ENCODE data around the gene TRIM43.
"Not testable (repeated sequence)": the region's sequence is repeated elsewhere in the genome, so short reads cannot be mapped to it uniquely, and the experiment has no call there.

DNA sequence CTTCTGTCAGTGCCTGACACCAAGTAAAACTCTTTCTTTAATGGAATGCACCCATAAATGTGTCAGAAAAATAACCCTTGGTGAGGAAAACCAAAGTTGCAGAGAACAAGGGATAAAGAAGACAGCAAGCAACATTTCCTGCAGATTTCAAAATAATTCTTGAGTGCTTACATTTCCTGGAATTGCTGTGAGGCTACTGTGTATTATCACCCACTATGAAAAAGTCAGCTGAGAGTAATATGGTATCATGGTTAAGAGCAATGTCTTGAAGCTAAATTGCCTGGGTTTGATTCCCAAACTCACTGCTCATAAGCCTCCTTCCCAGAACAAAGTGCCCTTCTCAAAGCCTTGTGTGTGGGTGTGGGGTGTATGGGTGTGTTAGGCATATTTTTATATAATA, 10.3 kb downstream of the TRIM43 start:
- TF ChIP-seq, protein P1, sequence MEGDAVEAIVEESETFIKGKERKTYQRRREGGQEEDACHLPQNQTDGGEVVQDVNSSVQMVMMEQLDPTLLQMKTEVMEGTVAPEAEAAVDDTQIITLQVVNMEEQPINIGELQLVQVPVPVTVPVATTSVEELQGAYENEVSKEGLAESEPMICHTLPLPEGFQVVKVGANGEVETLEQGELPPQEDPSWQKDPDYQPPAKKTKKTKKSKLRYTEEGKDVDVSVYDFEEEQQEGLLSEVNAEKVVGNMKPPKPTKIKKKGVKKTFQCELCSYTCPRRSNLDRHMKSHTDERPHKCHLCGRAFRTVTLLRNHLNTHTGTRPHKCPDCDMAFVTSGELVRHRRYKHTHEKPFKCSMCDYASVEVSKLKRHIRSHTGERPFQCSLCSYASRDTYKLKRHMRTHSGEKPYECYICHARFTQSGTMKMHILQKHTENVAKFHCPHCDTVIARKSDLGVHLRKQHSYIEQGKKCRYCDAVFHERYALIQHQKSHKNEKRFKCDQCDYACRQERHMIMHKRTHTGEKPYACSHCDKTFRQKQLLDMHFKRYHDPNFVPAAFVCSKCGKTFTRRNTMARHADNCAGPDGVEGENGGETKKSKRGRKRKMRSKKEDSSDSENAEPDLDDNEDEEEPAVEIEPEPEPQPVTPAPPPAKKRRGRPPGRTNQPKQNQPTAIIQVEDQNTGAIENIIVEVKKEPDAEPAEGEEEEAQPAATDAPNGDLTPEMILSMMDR (conservative IDR thresholded peaks at IDR 0.05; ENCODE audit: low read depth, low read length): not testable (repeated sequence)
- TF ChIP-seq CHD1 (IDR thresholded peaks at IDR 0.05; ENCODE audit: low read depth, low read length); POLR2A (IDR thresholded peaks at IDR 0.05; ENCODE audit: low read depth, low read length); CEBPB (IDR thresholded peaks at IDR 0.05; ENCODE audit: low read depth, low read length); RAD21 (IDR thresholded peaks at IDR 0.05; ENCODE audit: low read length): not testable (repeated sequence)

Measured in IMR-90 (cell line).